CD4-positive, alpha-beta T cell treated with Interleukin-6 at 100 ng/mL for 8 hours (primary cell): Measurements from ENCODE around the gene YIPF3.

Source experiments
- DNase-seq: peaks from one replicate; pipeline ENCODE4 v3.0.0-alpha.2; 2020; ENCODE audit warnings: mixed read lengths, low spot score

The YIPF3 gene

DNA sequence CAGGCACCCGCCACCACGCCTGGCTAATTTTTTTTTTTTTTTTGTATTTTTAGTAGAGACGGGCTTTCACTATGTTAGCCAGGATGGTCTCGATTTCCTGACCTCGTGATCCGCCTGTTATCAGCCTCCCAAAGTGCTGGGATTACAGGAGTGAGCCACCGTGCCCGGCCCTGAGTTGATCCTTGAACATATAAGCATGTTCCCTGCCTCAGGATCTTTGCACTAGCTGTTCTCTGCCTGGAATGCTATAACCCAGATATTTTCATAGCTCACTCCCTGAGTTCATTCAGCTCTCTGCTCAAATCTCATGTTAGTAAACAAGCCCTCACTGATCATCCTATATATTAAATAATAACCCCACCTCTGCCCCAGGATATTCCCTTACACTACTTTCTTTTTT lies 52.4 kb downstream of the YIPF3 start:
- no peak for DNase-seq

GRCh38 chr6:43461936-43462335 lies 54.8 kb downstream of the YIPF3 start:
- DNase-seq = no peak
